BLaER1 treated with 17β-estradiol and CSF1 and Interleukin-3, amounts not matched to agents 10 nM and 100 nM (cell line): ENCODE measurements around the gene PVALEF.

Experiments used
- H3K27ac ChIP-seq, 11 experiments: shearing (Covaris generic); formaldehyde crosslinking; 2 replicates each; pipeline ENCODE4 v1.8.1; 2022
- H3K27me3 ChIP-seq, 11 experiments: shearing (Covaris generic); formaldehyde crosslinking; 2 replicates each; pipeline ENCODE4 v1.8.1; 2022
- H3K36me3 ChIP-seq, 11 experiments: shearing (Covaris generic); formaldehyde crosslinking; 2 replicates each; pipeline ENCODE4 v1.8.1; 2022
- H3K4me1 ChIP-seq, 10 experiments: shearing (Covaris generic); formaldehyde crosslinking; 2 replicates each; pipeline ENCODE4 v1.8.1; 2022
- H3K4me2 ChIP-seq, 11 experiments: shearing (Covaris generic); formaldehyde crosslinking; 2 replicates each; pipeline ENCODE4 v1.8.1; 2022
- H3K4me3 ChIP-seq, 10 experiments: shearing (Covaris generic); formaldehyde crosslinking; 2 replicates each; pipeline ENCODE4 v1.8.1; 2022
- H3K9ac ChIP-seq, 11 experiments: shearing (Covaris generic); formaldehyde crosslinking; 2 replicates each; pipeline ENCODE4 v1.8.1; 2022
- H3K9me3 ChIP-seq, 11 experiments: shearing (Covaris generic); formaldehyde crosslinking; replicated peaks in 1 of 11; 2 replicates each; pipeline ENCODE4 v1.8.1; 2022
- H4K20me1 ChIP-seq, 11 experiments: shearing (Covaris generic); formaldehyde crosslinking; 2 replicates each; pipeline ENCODE4 v1.8.1; 2022
- Cebpa-rat ChIP-seq, 11 experiments: shearing (Covaris generic); IDR thresholded peaks; 2 replicates each; pipeline ENCODE4 v1.8.1; 2022

Gene PVALEF

DNA sequence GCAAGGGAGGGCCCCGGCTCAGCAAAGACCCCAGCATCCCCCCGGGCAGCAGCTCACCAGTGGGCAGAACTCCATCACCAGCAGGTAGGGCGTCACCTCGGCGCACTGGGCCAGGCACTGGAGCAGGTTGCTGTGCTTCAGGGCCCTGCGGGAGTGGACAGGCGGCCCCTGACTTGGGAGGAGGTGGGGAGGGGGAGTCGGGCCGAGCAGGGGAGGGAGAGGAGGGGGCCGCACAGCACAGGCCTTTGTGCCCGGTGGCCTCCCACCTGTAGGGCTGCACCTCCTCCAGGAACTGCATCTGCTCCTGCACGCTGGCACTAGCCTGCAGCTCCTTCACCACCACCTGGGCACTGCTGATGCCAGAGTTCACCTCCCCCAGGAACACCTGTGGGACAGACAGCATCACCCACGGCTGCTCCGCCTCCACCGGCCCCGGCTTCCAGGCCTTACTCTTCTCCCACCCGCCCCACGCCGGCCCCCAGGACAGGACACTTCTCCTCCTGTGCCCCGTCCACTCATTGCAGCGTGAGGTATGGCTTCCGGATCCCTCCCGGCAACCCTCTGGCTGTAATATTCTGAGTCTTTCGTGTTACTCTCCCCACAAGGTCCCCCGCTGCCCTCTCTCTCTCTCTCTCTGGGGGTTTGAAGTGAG, 37.7 kb upstream of the PVALEF start:
- H3K27ac ChIP-seq, result no peak overlapping the region
- H3K9me3 ChIP-seq, result no peaks in the 10 kb centered on the region
- peak overlapping the region in 1 of 11 experiments; percentile 29; a peak in 1 of 22 replicates for H3K9ac ChIP-seq
- TF ChIP-seq Cebpa-rat (IDR thresholded peaks at IDR 0.05), result no peak
- no peaks in the 10 kb centered on the region for H3K36me3 ChIP-seq
- H4K20me1 ChIP-seq, result peaks cover 0 to 55% (median 0%) of the 10 kb centered on the region in 11 experiments; a peak in 5 of 22 replicates
- no peak overlapping the region for H3K4me3 ChIP-seq
- H3K27me3 ChIP-seq, result no peaks in the 10 kb centered on the region
- H3K4me2 ChIP-seq, result peak overlapping the region in 6 of 11 experiments; percentile 30 to 59 (median 44); a peak in 10 of 22 replicates
- H3K4me1 ChIP-seq, result peaks cover 0 to 49% (median 21%) of the 10 kb centered on the region in 10 experiments; a peak in 13 of 20 replicates

DNA sequence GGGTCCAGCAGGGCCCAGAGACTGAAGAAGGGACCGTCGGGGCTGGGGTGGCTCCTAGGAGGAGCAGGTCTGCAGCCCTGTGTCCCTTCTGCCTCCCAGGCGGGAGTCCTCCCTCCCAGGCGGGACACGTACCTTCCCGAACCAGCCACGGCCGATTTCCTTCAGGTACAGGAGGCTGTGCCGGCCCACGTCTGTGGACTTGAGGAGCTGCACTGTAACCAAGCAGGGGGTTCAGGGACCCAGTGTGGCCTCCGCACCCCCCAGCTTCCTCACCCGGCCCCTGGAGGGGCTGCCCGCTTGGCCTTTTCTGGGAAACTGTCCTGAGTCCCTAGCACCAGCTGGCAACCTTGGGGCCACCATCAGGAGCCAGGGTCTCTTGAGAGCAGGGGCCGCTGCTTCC, 37.0 kb upstream of the PVALEF start:
- TF ChIP-seq Cebpa-rat (IDR thresholded peaks at IDR 0.05), result no peak
- H4K20me1 ChIP-seq, result peaks cover 0 to 55% (median 0%) of the 10 kb centered on the region in 11 experiments; a peak in 6 of 22 replicates
- no peak overlapping the region for H3K9ac ChIP-seq
- H3K9me3 ChIP-seq, result no peaks in the 10 kb centered on the region
- peak overlapping the region in 3 of 11 experiments; percentile 12 to 69 (median 59); a peak in 4 of 22 replicates for H3K4me2 ChIP-seq
- no peaks in the 10 kb centered on the region for H3K27me3 ChIP-seq
- no peak overlapping the region for H3K4me3 ChIP-seq
- no peak overlapping the region for H3K27ac ChIP-seq
- H3K36me3 ChIP-seq, result no peaks in the 10 kb centered on the region
- H3K4me1 ChIP-seq, result peaks cover 0 to 50% (median 21%) of the 10 kb centered on the region in 10 experiments; a peak in 13 of 20 replicates

- peaks cover 0 to 58% (median 0%) of the 10 kb centered on the region in 11 experiments; a peak in 7 of 22 replicates for H4K20me1 ChIP-seq
- no peak overlapping the region for H3K27ac ChIP-seq
- peak overlapping the region in 2 of 11 experiments; percentile 59 to 69; a peak in 4 of 22 replicates for H3K4me2 ChIP-seq
- no peak for TF ChIP-seq Cebpa-rat (IDR thresholded peaks at IDR 0.05)
- peaks cover 0 to 55% (median 22%) of the 10 kb centered on the region in 10 experiments; a peak in 14 of 20 replicates for H3K4me1 ChIP-seq
- H3K36me3 ChIP-seq, result no peaks in the 10 kb centered on the region
- H3K9me3 ChIP-seq, result no peaks in the 10 kb centered on the region
- H3K9ac ChIP-seq, result no peak overlapping the region
- H3K4me3 ChIP-seq, result no peak overlapping the region
- H3K27me3 ChIP-seq, result no peaks in the 10 kb centered on the region
Observed at GRCh38 chr17:81128774-81129173, 36.5 kb upstream of the PVALEF start.

DNA sequence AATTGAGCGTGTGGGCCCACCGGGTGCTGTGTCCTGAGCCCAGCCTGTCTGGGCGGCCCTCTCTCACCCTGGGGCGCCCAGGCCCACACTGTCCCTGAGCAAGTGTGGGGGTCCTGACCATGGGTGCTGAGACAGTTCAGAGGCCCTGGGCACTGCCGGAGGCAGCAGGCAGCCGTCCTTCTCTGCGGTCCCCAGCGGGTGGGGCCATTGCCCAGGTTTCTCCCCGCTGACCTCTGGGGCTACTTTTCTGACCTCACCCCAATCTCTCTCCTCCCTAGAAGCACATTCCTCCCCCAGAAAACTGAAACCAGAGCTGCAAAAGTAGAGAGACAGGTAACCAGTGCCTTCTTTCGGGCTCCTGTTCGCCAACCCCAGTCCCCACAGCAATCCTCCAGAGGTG, 36.0 kb upstream of the PVALEF start:
- peaks cover 0 to 60% (median 27%) of the 10 kb centered on the region in 10 experiments; a peak in 14 of 20 replicates for H3K4me1 ChIP-seq
- H3K9ac ChIP-seq, result peak overlapping the region in 3 of 11 experiments; percentile 20 to 64 (median 39); a peak in 4 of 22 replicates
- H3K27ac ChIP-seq, result no peak overlapping the region
- no peaks in the 10 kb centered on the region for H3K36me3 ChIP-seq
- peaks cover 0 to 63% (median 0%) of the 10 kb centered on the region in 11 experiments; a peak in 7 of 22 replicates for H4K20me1 ChIP-seq
- no peak for TF ChIP-seq Cebpa-rat (IDR thresholded peaks at IDR 0.05)
- H3K27me3 ChIP-seq, result no peaks in the 10 kb centered on the region
- peak overlapping the region in 6 of 11 experiments; percentile 27 to 70 (median 62); a peak in 8 of 22 replicates for H3K4me2 ChIP-seq
- H3K9me3 ChIP-seq, result no peaks in the 10 kb centered on the region
- no peak overlapping the region for H3K4me3 ChIP-seq

DNA sequence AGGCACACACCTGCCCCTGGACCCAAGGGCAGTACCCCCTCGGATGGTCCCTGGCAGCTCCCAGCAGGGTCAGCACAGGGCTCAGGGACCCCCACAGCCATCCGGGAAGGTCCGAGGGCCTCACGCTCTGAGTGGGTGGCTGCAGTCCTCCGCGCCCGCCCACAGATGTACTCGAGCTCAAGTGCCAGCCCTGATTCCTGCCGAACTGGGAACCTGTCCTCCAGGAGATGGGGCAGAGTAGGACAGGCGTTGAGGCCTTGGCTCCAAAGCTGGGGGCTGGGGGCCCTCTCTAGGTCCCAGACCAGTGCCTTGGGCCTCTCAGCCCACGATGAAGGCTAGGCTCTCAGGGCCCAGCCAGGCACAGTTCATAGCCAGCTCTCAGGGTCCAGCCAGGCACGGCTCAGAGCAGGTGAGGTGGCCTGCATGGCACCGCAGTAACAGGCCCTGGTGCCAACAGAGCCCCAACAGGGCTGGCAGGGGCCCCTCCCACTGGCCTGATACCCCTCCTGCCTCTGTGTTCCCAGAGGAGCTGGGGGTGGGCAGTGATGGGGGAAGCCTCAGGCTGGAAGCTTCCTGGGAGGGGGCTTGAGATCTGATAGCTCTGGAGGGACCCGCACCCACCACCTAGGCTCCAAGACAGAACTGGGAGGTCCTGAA, 35.5 kb upstream of the PVALEF start:
- Histone ChIP-seq H3K36me3 (no peaks in the 10 kb centered on the region), H3K9me3 (no peaks in the 10 kb centered on the region), H3K4me2 (peak overlapping the region in 8 of 11 experiments; percentile 27 to 70 (median 58); a peak in 14 of 22 replicates), H3K4me1 (peaks cover 0 to 65% (median 33%) of the 10 kb centered on the region in 10 experiments; a peak in 14 of 20 replicates), H3K4me3 (no peak overlapping the region), H3K9ac (peak overlapping the region in 5 of 11 experiments; percentile 8 to 64 (median 28); a peak in 6 of 22 replicates), H3K27ac (no peak overlapping the region), H4K20me1 (peaks cover 0 to 69% (median 4%) of the 10 kb centered on the region in 11 experiments; a peak in 11 of 22 replicates), H3K27me3 (0 out of 22 replicates have a peak, but pooled peaks cover 0 to 1% (median 0%) of the 10 kb centered on the region in 11 experiments)
- no peak for TF ChIP-seq Cebpa-rat (IDR thresholded peaks at IDR 0.05)

GRCh38 chr17:81130385-81131361, 34.6 kb upstream of the PVALEF start:
- peaks cover 0 to 8% (median 0%) of the 10 kb centered on the region in 11 experiments; a peak in 3 of 22 replicates for H3K27me3 ChIP-seq
- H3K9me3 ChIP-seq, result no peaks in the 10 kb centered on the region
- no peaks in the 10 kb centered on the region for H3K36me3 ChIP-seq
- peak overlapping the region in 4 of 11 experiments; percentile 20 to 64 (median 34); a peak in 2 of 22 replicates for H3K9ac ChIP-seq
- peaks cover 0 to 77% (median 12%) of the 10 kb centered on the region in 11 experiments; a peak in 11 of 22 replicates for H4K20me1 ChIP-seq
- no peak for TF ChIP-seq Cebpa-rat (IDR thresholded peaks at IDR 0.05)
- H3K4me1 ChIP-seq, result peaks cover 4 to 74% (median 41%) of the 10 kb centered on the region in 10 experiments; a peak in 19 of 20 replicates
- H3K4me3 ChIP-seq, result no peak overlapping the region
- peak overlapping the region in 8 of 11 experiments; percentile 27 to 70 (median 58); a peak in 13 of 22 replicates for H3K4me2 ChIP-seq
- H3K27ac ChIP-seq, result no peak overlapping the region

DNA sequence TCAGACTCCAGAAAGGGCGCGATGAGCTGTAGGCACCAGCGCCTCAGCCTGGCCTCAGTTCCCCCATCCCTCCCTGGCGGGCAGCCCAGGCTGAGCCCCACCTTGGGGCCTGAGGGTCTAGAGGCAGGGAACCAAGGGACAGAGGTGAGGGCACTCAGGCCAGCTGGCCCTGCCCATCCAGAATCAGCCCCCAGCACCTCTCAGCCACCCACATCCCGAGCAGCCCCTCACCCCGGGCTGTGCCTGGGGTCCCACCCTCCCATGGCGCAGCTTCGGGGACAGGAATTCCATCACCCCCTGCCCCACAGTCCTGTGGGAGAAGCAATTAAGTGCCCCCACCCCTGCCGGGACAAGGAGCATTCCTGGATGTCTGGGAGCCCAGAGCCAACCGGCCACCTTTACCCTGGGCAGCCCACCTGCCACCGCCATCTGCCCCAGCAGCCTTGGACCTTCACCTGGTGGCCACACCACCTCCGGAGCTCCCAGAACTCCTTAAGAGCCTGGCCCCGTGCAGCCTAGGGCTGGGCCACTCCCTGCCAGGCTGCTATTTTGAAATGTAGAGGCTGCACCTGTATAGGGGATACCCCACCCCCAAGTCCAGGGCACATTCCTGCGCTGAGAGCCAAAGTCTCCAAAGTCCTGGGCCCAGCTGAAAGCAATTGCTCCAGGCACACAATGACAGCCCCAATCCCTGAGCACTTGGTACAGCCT, 33.7 kb upstream of the PVALEF start:
- Histone ChIP-seq H3K9me3 (no peaks in the 10 kb centered on the region), H3K27ac (no peak overlapping the region), H3K4me3 (no peak overlapping the region), H3K27me3 (peaks cover 0 to 8% (median 0%) of the 10 kb centered on the region in 11 experiments; a peak in 3 of 22 replicates), H3K4me2 (no peak overlapping the region; a peak in 1 of 22 replicates), H3K36me3 (no peaks in the 10 kb centered on the region), H3K4me1 (peaks cover 12 to 79% (median 48%) of the 10 kb centered on the region in 10 experiments), H3K9ac (no peak overlapping the region), H4K20me1 (peaks cover 0 to 78% (median 15%) of the 10 kb centered on the region in 11 experiments; a peak in 11 of 22 replicates)
- no peak for TF ChIP-seq Cebpa-rat (IDR thresholded peaks at IDR 0.05)
